Cardiac muscle cell (in vitro differentiated cells and primary cell): ENCODE measurements around the gene MTRR. TPM values are rescaled to one million over a fixed set of nuclear protein-coding genes. Genes with fewer than 3 reads are reported as not detected.

Experiments used
- DNase-seq, 2 donors: peaks; one replicate each; pipeline versions ENCODE4 v3.0.0 to v3.0.0-alpha.2; 2010 to 2017; ENCODE audit warnings: low read depth in 1 of 2, low spot score in 1 of 2
- H3K27ac ChIP-seq: fragments of 200-600 bp; sonication (generic); 2 replicates; pipeline ENCODE4 v1.5.1; 2016
- H3K27me3 ChIP-seq: fragments of 200-600 bp; sonication (generic); 2 replicates; pipeline ENCODE4 v1.6.0; 2016; ENCODE audit warnings: control low read depth
- H3K36me3 ChIP-seq: fragments of 200-600 bp; sonication (generic); 2 replicates; pipeline ENCODE4 v1.5.1; 2016; ENCODE audit warnings: control low read depth
- H3K4me1 ChIP-seq: fragments of 200-600 bp; sonication (generic); 2 replicates; pipeline ENCODE4 v1.8.1; 2017; ENCODE audit warnings: low read depth, mild to moderate bottlenecking, mixed run types
- H3K4me3 ChIP-seq: fragments of 200-600 bp; sonication (generic); 2 replicates; pipeline ENCODE4 v1.5.1; 2016; ENCODE audit warnings: mild to moderate bottlenecking
- H3K9me3 ChIP-seq: fragments of 200-600 bp; sonication (generic); 2 replicates; pipeline ENCODE4 v1.5.1; 2017; ENCODE audit warnings: low read depth, mild to moderate bottlenecking, control low read depth
- polyA plus RNA-seq: library from polyadenylated mRNA; unstranded; fragments of >200 nt; fragmentation: Nextera tagmentation; extraction: Ambion mirVana; gene quantifications from 2 replicates; pipeline ENCODE4 v1.2.1, GENCODE V29; 2016
- total RNA-seq: library from RNA; depleted of rRNA; stranded (reverse); fragments of >200 nt; gene quantifications from 2 replicates; pipeline ENCODE4 v1.2.3, GENCODE V29; 2016
- TF ChIP-seq, protein P1 (sequence below): IDR thresholded peaks from 2 replicates; pipeline ENCODE4 v1.5.1; 2012; ENCODE audit warnings: low read depth, mild to moderate bottlenecking, low read length

The MTRR gene
- total and polyA plus RNA-seq, 2 experiments from 2014 or later = 31.7 to 34.3 TPM

- TF ChIP-seq, protein P1, sequence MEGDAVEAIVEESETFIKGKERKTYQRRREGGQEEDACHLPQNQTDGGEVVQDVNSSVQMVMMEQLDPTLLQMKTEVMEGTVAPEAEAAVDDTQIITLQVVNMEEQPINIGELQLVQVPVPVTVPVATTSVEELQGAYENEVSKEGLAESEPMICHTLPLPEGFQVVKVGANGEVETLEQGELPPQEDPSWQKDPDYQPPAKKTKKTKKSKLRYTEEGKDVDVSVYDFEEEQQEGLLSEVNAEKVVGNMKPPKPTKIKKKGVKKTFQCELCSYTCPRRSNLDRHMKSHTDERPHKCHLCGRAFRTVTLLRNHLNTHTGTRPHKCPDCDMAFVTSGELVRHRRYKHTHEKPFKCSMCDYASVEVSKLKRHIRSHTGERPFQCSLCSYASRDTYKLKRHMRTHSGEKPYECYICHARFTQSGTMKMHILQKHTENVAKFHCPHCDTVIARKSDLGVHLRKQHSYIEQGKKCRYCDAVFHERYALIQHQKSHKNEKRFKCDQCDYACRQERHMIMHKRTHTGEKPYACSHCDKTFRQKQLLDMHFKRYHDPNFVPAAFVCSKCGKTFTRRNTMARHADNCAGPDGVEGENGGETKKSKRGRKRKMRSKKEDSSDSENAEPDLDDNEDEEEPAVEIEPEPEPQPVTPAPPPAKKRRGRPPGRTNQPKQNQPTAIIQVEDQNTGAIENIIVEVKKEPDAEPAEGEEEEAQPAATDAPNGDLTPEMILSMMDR = no peak
- DNase-seq = no peak
- Histone ChIP-seq H3K27me3 (no peaks in the 10 kb centered on the region), H3K36me3 (no peaks in the 10 kb centered on the region), H3K4me1 (no peaks in the 10 kb centered on the region), H3K27ac (no peak overlapping the region), H3K4me3 (no peak overlapping the region), H3K9me3 (no peaks in the 10 kb centered on the region)
Observed at GRCh38 chr5:7845557-7845956, 23.4 kb upstream of the MTRR start.

GRCh38 chr5:7846327-7846726, 22.6 kb upstream of the MTRR start:
- no peaks in the 10 kb centered on the region for H3K36me3 ChIP-seq
- TF ChIP-seq, protein P1 = no peak
- H3K4me1 ChIP-seq = no peaks in the 10 kb centered on the region
- no peaks in the 10 kb centered on the region for H3K9me3 ChIP-seq
- H3K4me3 ChIP-seq = no peak overlapping the region
- H3K27me3 ChIP-seq = no peaks in the 10 kb centered on the region
- no peak for DNase-seq
- H3K27ac ChIP-seq = no peak overlapping the region

GRCh38 chr5:7848296-7848695, 20.7 kb upstream of the MTRR start:
- no peaks in the 10 kb centered on the region for H3K9me3 ChIP-seq

GRCh38 chr5:7849681-7850394, 19.1 kb upstream of the MTRR start:
- Histone ChIP-seq H3K36me3 (no peaks in the 10 kb centered on the region), H3K9me3 (no peaks in the 10 kb centered on the region), H3K4me1 (no peaks in the 10 kb centered on the region), H3K4me3 (peak overlapping the region; percentile 72), H3K27ac (no peak overlapping the region), H3K27me3 (no peaks in the 10 kb centered on the region)
- peak; percentile 14 to 72 for DNase-seq
- TF ChIP-seq, protein P1 = peak; percentile 19

More at GRCh38 chr5:7848296-7848695, 20.7 kb upstream of the MTRR start:
- H3K36me3 ChIP-seq = no peaks in the 10 kb centered on the region
- no peaks in the 10 kb centered on the region for H3K4me1 ChIP-seq
- peak in 1 of 2 donors; percentile 13 for DNase-seq
- no peak overlapping the region for H3K27ac ChIP-seq
- no peak overlapping the region for H3K4me3 ChIP-seq
- TF ChIP-seq, protein P1 = no peak
- H3K27me3 ChIP-seq = no peaks in the 10 kb centered on the region

- Histone ChIP-seq H3K4me1 (no peaks in the 10 kb centered on the region), H3K36me3 (no peaks in the 10 kb centered on the region), H3K27me3 (no peaks in the 10 kb centered on the region), H3K27ac (no peak within 1 kb of the TSS), H3K4me3 (peak within 1 kb of the TSS; percentile 72), H3K9me3 (no peaks in the 10 kb centered on the region)
- DNase-seq = peak; percentile 66 to 86
- TF ChIP-seq, protein P1 = peak; percentile 56
Observed at GRCh38 chr5:7850395-7851239, 18.3 kb upstream of the MTRR start, which contains the start of gene CFAP90. Gene CFAP90 (minus strand): TSS chr5:7851133. CDS start chr5:7851021, 112 bp downstream.
